ENCODE data around the gene AP3S2.

Gene AP3S2

DNA sequence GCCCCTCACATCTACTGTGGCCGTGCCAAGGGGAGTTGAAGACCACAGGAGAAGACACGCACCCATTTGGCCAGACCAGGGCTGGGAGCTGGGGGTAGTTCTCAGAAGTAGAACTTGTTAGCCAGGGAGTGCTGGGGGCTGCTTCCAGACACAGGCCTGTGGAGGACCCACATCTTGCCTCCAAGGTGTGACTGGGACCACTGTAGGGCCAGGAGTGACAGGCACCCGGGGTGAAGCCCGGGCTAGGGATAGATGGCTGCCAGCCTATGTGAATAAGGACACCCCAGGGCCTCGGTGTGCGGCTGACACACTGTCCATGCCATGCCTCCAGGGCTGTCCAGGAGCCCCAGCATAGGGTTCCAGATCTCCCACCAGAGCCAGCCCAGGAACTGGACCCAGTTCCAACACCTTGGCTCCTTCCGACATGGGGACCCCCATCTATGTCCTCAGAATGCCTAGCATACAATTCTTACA is 80.9 kb downstream of the AP3S2 start:
- DNase-seq, result no peak

- DNase-seq, result no peak
These were observed 81.6 kb downstream of the AP3S2 start for GRCh38 chr15:89812011-89812846.

- no peak for DNase-seq
These were observed 83.0 kb downstream of the AP3S2 start for GRCh38 chr15:89810837-89811236.

GRCh38 chr15:89809787-89810148 is 84.0 kb downstream of the AP3S2 start:
- no peak for DNase-seq

- DNase-seq, result no peak
These were observed 84.6 kb downstream of the AP3S2 start for GRCh38 chr15:89809093-89809786.

GRCh38 chr15:89808160-89808870 is 85.5 kb downstream of the AP3S2 start:
- no peak for DNase-seq

- DNase-seq, result no peak
These were observed 86.1 kb downstream of the AP3S2 start for GRCh38 chr15:89807689-89808088.

GRCh38 chr15:89806559-89807550 is 86.9 kb downstream of the AP3S2 start:
- no peak for DNase-seq

GRCh38 chr15:89806210-89806558 is 87.6 kb downstream of the AP3S2 start:
- no peak for DNase-seq

GRCh38 chr15:89805241-89806209 is 88.3 kb downstream of the AP3S2 start:
- DNase-seq, result no peak

- DNase-seq, result no peak
These were observed 89.6 kb downstream of the AP3S2 start for GRCh38 chr15:89803941-89804800.

- no peak for DNase-seq
These were observed 90.6 kb downstream of the AP3S2 start for GRCh38 chr15:89802986-89803824.

- no peak for DNase-seq
These were observed 91.4 kb downstream of the AP3S2 start for GRCh38 chr15:89802231-89802928.

DNA sequence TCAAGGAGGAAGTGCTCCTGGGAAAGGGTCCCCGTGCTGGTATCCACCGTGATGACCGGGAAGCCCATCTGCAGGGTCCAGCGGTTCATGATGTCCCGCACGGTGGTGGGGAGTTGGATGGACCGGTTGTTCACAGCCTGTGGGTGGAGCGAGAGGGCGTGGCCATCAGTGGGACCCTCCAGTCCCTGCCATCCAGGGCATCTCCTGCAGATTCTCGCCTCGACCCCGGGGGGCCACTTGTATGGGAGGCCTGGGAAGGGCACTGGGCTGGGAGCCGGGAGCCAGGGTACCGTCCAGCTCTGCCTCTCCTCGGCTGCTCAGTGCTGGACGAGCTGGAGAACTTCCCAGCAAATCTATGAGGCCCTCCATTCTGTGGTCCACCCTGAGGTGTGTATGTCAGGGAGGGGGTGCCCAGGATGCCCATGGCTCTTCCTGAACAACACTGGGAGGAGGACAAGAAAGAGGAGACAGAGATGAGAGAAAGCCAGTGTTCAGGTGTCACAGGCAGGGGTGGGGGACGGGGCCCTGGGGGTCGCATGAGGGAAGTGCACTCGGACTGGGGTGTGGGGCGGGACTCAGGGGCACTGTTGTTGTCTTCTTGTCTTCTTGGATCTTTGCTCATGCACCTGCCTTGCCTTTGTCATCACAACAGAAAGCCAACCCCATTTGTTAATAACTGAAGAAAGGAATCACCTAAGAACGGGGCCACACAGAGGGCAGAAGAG is 92.2 kb downstream of the AP3S2 start:
- no peak for DNase-seq

- DNase-seq, result no peak
These were observed 93.8 kb downstream of the AP3S2 start for GRCh38 chr15:89799918-89800498.

- DNase-seq, result no peak
These were observed 94.5 kb downstream of the AP3S2 start for GRCh38 chr15:89799011-89799911.

All from GF-D8 (cell line).